Choroid plexus epithelial cell (primary cell): ENCODE data around the gene ARID1A.
A peak's percentile ranks its signal among the peaks of the same experiment; 100 is the strongest.

ENCODE experiments used
- DNase-seq: peaks from one replicate; pipeline ENCODE4 v3.0.0-alpha.2; 2010; ENCODE audit warnings: low read depth
- H3K4me3 ChIP-seq: 2 replicates; pipeline ENCODE4 v1.5.1; 2011; ENCODE audit warnings: low read depth, mild to moderate bottlenecking, control low read depth, low read length, moderate library complexity
- CTCF ChIP-seq: conservative IDR thresholded peaks from 2 replicates; pipeline ENCODE4 v1.5.1; 2011; ENCODE audit warnings: low read depth, mild to moderate bottlenecking, control low read depth, inconsistent platforms, low read length, moderate library complexity

Gene ARID1A

GRCh38 chr1:26727476-26727875, 31.7 kb downstream of the ARID1A start:
- no peak overlapping the region for H3K4me3 ChIP-seq
- TF ChIP-seq CTCF: no peak
- no peak for DNase-seq

DNA sequence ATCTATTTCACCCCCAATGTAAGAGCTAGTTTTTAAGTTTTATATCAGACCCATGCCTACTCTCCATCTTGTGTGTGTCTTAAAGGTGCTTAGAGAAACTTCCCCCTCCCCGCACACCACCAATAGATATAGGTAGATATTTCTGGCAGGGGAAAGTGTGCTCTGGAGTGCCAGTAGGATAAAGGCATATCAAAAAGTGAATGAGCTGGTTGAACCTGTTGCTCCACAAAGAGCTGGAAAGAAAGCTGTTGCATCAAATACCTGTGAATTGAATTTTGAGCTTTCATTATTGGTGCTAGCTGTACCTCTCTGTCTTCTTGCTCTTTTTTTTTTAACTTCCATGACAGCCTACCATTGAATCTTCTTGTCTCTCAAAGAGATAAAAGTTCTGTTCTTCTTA, 32.8 kb downstream of the ARID1A start:
- DNase-seq: no peak
- no peak overlapping the region for H3K4me3 ChIP-seq
- TF ChIP-seq CTCF: no peak

DNA sequence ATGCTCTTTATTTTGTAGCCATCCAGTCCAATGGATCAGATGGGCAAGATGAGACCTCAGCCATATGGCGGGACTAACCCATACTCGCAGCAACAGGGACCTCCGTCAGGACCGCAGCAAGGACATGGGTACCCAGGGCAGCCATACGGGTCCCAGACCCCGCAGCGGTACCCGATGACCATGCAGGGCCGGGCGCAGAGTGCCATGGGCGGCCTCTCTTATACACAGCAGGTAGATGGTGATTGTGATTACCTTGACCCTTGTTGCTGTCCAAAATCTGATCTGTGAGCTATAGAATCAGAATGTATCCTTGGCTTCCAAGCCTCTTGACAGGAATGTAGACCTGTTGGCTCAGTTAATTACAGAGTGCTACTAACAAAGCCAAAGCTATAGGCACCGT, 33.8 kb downstream of the ARID1A start:
- no peak for TF ChIP-seq CTCF
- no peak for DNase-seq
- no peak overlapping the region for H3K4me3 ChIP-seq

DNA sequence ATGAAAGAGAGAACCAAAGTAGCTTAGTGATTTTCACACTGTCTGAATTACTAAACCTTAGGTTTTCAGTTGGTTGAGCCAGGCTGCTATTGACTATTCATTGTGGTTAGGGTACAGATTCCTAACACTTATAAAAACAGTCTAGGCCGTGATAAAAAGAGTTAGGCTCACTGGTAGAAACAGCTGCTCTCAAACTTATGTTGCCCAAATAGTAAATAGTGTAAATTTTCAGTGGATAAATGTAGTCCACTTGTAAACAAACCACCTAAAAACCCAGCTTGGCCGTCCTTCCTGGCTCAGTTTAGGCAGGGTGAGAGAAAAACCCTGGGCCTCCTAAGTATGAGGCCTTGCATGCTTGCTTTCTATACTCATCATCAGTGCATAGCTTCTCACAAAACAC, 34.9 kb downstream of the ARID1A start:
- H3K4me3 ChIP-seq: no peak overlapping the region
- peak; percentile 48 for DNase-seq
- TF ChIP-seq CTCF: no peak

DNA sequence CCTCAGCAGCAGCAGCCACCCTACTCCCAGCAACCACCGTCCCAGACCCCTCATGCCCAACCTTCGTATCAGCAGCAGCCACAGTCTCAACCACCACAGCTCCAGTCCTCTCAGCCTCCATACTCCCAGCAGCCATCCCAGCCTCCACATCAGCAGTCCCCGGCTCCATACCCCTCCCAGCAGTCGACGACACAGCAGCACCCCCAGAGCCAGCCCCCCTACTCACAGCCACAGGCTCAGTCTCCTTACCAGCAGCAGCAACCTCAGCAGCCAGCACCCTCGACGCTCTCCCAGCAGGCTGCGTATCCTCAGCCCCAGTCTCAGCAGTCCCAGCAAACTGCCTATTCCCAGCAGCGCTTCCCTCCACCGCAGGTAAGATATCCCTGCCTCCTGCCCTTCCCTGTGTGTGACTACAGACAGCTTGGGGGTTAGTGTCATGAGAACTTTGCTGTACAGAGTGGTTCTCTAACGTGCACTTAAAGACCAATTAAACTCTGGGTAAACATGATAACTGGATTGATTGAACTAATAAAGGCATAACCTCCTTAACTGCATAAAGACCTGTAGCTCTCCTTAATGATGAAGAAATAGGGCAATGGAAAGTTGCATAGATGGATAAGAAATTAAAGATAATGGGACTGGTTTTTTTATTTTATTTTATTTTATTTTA, 35.6 kb downstream of the ARID1A start:
- TF ChIP-seq CTCF: no peak
- DNase-seq: no peak
- no peak overlapping the region for H3K4me3 ChIP-seq

DNA sequence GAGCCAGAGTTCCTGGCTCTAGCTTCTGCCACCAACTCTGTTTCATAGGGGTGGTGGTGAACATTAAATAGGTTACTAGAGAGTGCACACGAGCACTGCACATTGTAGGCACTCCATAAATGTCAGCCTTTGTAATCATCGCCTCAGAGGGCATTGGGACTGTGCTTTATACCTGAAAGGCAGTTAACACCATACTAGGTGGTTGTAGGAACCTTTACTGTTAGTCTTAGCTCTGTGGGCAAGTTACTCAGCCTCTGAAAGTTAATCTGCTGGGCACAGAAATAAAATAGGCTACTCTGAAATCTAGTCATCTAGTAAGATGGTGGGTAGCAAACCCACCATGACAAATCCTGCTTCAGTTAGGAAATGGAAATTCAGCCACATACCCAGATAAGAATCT, 37.6 kb downstream of the ARID1A start:
- TF ChIP-seq CTCF: no peak
- no peak overlapping the region for H3K4me3 ChIP-seq
- no peak for DNase-seq

GRCh38 chr1:26733982-26734381, 38.2 kb downstream of the ARID1A start:
- H3K4me3 ChIP-seq: no peak overlapping the region
- peak; percentile 93 for DNase-seq
- no peak for TF ChIP-seq CTCF
